Mesodermal cell (in vitro differentiated cells): ENCODE results near the gene EPM2A.

ENCODE experiments used
- H3K27ac ChIP-seq: 2 replicates; pipeline ENCODE4 v1.7.0; 2013; ENCODE audit warnings: mild to moderate bottlenecking, low read depth, low read length, moderate library complexity; ENCODE audit not compliant: severe bottlenecking
- H3K36me3 ChIP-seq: 2 replicates; pipeline ENCODE4 v1.7.1; 2013; ENCODE audit warnings: mild to moderate bottlenecking, low read length, moderate library complexity; ENCODE audit not compliant: control insufficient read depth, insufficient read depth
- H3K4me1 ChIP-seq: one replicate; pipeline ENCODE4 v1.7.1; 2013; ENCODE audit warnings: mild to moderate bottlenecking, low read length; ENCODE audit not compliant: insufficient read depth, control insufficient read depth, poor library complexity, severe bottlenecking
- H3K4me3 ChIP-seq: 2 replicates; pipeline ENCODE4 v1.7.0; 2013; ENCODE audit warnings: low read length, control low read depth, mild to moderate bottlenecking; ENCODE audit not compliant: insufficient read depth, poor library complexity, severe bottlenecking; ENCODE audit errors: extremely low read depth
- H3K9me3 ChIP-seq: 2 replicates; pipeline ENCODE4 v1.7.1; 2013; ENCODE audit warnings: mild to moderate bottlenecking, low read length, moderate library complexity; ENCODE audit not compliant: control insufficient read depth
- WGBS, 2 experiments: methylation state at CpG; one replicate each; pipeline ENCODE4 v1.1.5; 2013; ENCODE audit warnings: missing lambda C conversion rate in 2 of 2; ENCODE audit not compliant: insufficient coverage in 2 of 2; 5-methylcytosine and 5-hydroxymethylcytosine counted together

EPM2A gene

DNA sequence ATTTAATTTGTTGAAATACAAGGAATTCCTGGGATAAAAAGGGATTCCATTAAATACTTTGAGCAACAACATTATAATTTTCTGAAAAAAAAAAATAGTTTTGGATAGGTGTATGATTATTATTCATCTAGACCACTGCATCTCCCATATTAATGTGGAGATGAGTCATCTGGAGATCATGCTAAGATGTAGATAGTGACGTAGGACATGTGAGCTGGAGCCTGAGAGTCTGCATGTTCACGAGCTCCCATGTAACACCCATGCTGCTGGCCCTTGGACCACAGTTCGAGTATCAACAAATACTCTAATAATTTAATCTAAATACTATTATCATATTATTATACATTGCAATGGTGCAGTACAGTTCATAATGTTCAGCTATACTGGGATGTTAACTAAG, 91.6 kb downstream of the EPM2A start:
- no peak overlapping the region for H3K27ac ChIP-seq
- no peaks in the 10 kb centered on the region for H3K9me3 ChIP-seq

DNA sequence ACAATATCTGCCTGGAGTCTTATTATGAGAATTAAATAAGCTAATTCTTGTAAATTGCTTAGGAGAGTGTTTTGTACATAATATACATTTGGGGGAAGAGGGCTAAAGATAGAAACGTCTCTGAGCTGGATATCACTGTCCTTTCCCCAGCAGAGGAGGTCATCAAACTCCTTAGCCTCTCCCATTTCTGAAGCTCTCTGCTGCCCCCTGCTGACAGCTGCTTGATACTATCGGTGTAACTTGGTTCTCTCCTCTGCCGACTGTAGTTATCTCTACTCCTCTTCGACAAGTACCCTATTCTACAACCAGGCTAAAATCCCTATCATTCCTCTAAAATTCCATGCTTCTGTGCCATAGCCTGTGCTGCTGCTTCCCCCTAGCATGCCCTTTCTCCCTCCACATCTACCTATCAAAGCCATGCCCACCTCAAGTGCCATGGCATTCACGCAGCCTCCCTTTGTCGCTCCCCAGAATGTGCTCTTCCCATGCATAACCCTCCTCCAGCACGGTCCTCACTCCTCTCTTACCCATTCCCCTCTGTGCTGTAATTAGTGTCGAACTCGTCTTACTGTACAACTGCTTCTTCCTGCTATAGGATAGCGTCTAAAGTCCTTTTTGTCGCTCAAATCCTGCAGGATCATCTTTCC, 101.2 kb downstream of the EPM2A start:
- Histone ChIP-seq H3K36me3 (no peaks in the 10 kb centered on the region), H3K4me3 (no peak overlapping the region), H3K9me3 (no peaks in the 10 kb centered on the region), H3K4me1 (no peaks in the 10 kb centered on the region), H3K27ac (no peak overlapping the region)
- WGBS, 2 experiments: 48 to 52% methylated on average over 10 to 11 of the region's 11 CpGs

More for the DNA sequence above, 91.6 kb downstream of the EPM2A start:
- H3K4me1 ChIP-seq: no peaks in the 10 kb centered on the region
- no peak overlapping the region for H3K4me3 ChIP-seq
- WGBS, 2 experiments: no CpG with 5 or more reads among the region's 3 CpGs
- no peaks in the 10 kb centered on the region for H3K36me3 ChIP-seq

DNA sequence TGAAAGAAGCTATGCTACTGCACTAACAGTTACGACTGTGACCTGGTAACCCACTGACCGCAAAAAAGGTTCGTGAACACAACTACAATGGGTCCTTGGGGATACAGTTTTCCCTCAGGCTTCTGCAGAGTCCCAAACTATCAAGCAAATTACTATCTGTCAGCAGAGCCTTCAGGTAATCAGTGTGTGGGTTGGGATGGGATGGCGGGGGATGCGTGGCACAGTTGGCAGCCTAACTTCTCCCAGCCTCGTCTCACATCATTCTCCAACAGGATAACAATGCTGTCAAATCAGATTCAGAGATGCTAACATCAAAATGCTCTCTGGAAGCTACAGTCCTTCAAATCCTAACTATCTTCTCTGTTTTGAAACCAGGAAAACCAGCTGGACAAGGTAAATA, 102.3 kb downstream of the EPM2A start:
- no peaks in the 10 kb centered on the region for H3K9me3 ChIP-seq
- H3K4me1 ChIP-seq: no peaks in the 10 kb centered on the region
- H3K27ac ChIP-seq: no peak overlapping the region
- H3K4me3 ChIP-seq: no peak overlapping the region
- 100% methylated on average over 2 to 3 of the region's 6 CpGs for WGBS, 2 experiments
- no peaks in the 10 kb centered on the region for H3K36me3 ChIP-seq

DNA sequence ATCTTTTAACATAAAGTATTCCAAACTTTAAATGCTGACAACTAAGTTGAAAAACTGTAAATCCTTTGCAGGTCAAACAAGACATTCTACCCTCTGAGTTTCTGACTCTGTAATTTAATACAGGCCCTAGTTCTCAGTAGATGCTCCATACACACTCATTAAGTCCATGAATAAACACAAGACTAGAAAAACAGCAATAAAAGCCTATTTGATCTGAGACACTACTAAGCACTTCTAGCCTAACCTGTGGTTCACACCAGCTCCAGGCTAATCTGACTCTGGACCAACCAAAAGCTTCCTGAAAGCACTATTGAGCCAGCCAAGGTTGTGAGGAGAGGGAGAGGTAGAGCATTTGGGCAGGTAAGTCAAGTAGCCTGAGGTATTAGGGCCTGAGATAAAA, 103.9 kb downstream of the EPM2A start:
- H3K27ac ChIP-seq: no peak overlapping the region
- H3K9me3 ChIP-seq: no peaks in the 10 kb centered on the region
- H3K4me1 ChIP-seq: no peaks in the 10 kb centered on the region
- no peaks in the 10 kb centered on the region for H3K36me3 ChIP-seq
- no peak overlapping the region for H3K4me3 ChIP-seq

DNA sequence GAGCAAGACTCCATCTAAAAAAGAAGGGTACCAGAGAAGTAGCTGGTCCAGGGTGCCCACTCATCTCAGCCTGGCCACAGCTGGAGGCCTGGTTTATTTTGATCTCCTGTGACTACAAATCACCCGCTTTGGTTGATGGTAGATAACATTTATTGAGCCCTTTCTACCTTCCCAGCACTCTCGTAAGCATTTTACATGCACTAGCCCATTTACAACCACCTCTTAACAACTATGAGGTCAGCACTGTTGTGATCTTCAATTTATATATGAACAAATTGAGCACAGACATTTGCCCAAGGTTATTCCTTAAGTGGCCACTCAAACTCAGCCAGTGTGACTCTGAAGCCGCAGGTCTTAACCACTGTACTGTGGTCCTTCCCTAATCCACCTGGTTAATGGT, 104.7 kb downstream of the EPM2A start:
- H3K4me3 ChIP-seq: no peak overlapping the region
- H3K36me3 ChIP-seq: no peaks in the 10 kb centered on the region
- H3K4me1 ChIP-seq: no peaks in the 10 kb centered on the region
- no peak overlapping the region for H3K27ac ChIP-seq
- no peaks in the 10 kb centered on the region for H3K9me3 ChIP-seq
- WGBS, 2 experiments: 100% methylated on average over 1 to 2 of the region's 3 CpGs

DNA sequence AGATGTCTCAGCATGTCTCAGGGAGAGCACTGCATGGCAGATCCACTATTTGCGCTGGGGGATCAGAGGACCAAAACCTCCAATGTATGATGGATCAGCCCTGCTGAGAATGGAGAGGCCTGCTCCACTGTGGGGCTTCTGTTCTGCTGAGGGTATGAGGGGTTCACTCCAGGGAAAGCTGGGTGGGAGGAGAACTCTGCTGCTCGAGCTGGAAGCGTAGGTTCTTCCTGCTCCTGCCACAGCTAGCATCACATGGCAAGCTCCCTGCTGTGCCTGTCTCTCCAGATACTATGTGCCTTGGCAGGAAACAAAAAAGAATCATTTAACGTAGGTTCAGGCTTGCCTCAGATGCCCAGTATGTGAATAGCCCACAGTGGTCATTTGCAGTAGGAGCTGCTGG, 105.8 kb downstream of the EPM2A start:
- Histone ChIP-seq H3K9me3 (no peaks in the 10 kb centered on the region), H3K27ac (no peak overlapping the region), H3K36me3 (no peaks in the 10 kb centered on the region), H3K4me3 (no peak overlapping the region), H3K4me1 (no peaks in the 10 kb centered on the region)
- WGBS, 2 experiments: 61 to 88% methylated on average over 2 to 3 of the region's 4 CpGs

DNA sequence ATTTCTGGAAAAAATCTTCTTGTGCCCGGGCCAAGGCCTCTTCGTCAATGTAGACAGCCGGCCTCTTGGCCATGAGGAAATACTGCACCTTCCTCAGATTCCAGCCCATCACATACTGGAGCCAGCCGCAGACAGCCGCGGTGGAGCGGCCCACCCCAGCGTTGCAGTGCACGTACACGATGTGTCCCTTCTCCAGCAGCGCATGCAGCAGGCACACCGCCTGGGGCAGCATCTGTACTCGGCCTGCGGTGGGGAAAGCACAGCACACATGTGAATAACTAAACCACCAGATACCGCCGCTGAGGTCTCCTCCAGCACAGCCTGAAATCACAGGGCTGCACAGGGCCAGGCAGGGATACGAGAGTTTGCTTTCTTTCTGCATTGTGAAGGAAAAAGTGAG, 107.9 kb downstream of the EPM2A start:
- Histone ChIP-seq H3K4me1 (no peaks in the 10 kb centered on the region), H3K27ac (no peak overlapping the region), H3K36me3 (no peaks in the 10 kb centered on the region), H3K4me3 (no peak overlapping the region), H3K9me3 (no peaks in the 10 kb centered on the region)
- 97% methylated on average over 14 to 15 of the region's 17 CpGs for WGBS, 2 experiments

DNA sequence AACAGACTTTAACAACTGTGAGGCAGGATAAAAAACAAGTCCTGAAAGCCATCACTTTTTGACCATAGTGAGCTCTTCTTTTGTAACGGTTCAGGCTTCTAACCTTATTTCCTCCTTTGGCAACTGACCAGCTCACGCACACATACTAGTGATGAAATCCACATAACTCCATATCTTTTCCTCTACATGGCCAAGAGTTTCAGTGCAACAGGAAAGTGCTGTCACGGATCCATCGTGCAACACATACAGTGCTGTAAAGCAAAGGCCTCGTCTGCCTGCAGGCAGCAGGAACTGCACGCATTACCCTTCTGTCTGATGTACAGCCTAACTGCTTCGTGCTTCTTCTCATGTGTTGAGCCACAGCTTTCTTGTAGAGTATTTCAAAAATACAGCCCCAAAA, 108.5 kb downstream of the EPM2A start:
- WGBS, 2 experiments: 86 to 89% methylated on average over 6 to 7 of the region's 7 CpGs

DNA sequence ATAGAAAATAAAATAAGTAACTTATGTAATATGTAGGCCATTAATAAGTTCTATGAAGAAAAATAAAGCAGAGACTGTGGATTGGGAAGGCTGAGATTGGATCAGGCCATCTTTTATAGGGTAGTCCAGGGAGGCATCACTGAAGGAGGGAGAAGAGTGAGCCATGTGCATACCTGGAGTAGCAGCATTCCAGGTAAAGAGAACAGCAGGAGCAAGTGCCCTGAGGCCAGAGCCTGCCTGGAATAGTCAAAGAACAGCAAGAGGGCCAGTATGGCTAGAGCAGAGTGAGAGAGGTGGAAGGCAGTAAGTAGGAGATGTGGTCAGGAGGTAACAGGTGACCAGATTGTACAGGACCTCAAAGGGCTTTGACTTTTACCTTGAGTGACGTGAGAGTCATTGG, 112.1 kb downstream of the EPM2A start:
- H3K36me3 ChIP-seq: no peaks in the 10 kb centered on the region
- no peak overlapping the region for H3K4me3 ChIP-seq
- H3K27ac ChIP-seq: no peak overlapping the region
- no peaks in the 10 kb centered on the region for H3K9me3 ChIP-seq
- no peaks in the 10 kb centered on the region for H3K4me1 ChIP-seq
- WGBS, 2 experiments: 88% methylated on average over 1 of the region's 1 CpG; no CpG with 5 or more reads in 1 of the 2 experiments

More for the DNA sequence above, 108.5 kb downstream of the EPM2A start:
- H3K9me3 ChIP-seq: no peaks in the 10 kb centered on the region
- no peak overlapping the region for H3K27ac ChIP-seq
- H3K4me1 ChIP-seq: no peaks in the 10 kb centered on the region
- no peaks in the 10 kb centered on the region for H3K36me3 ChIP-seq
- no peak overlapping the region for H3K4me3 ChIP-seq

DNA sequence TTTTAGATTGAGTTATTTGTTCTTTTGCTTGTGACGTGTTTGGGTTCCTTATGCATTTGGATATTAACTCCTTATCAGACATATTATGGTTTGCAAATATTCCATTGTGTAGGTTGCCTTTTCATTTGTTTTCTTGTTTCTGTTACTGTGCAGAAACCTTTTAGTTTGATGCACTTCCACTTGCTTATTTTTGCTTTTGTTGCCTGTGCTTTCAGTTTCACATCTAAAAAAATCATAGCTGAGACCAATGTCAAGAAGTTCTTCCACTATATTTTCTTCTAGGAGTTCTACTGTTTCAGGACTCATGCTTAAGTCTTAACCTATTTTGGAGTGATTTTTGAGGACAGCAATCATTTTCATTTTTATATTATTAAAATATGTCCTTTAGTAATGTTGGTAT, 113.5 kb downstream of the EPM2A start:
- no CpG with 5 or more reads among the region's 1 CpG for WGBS, 2 experiments
- Histone ChIP-seq H3K9me3 (no peaks in the 10 kb centered on the region), H3K4me3 (no peak overlapping the region), H3K4me1 (no peaks in the 10 kb centered on the region), H3K27ac (no peak overlapping the region), H3K36me3 (no peaks in the 10 kb centered on the region)

DNA sequence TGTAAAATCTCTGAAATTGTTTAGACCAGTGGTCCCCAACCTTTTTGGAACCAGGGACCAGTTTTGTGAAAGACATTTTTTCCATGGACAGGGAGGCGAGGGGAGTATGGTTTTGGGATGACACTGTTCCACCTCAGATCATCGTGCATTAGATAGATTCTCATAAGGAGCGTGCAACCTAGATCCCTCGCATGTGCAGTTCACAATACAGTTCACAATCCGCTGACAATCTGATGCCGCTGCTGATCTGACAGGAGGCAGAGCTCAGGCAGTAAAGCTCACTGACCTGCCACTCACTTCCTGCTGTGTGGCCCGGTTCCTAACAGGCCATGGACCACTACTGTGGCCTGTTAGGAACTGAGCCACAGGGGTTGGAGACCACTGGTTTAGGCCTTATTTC, 115.2 kb downstream of the EPM2A start:
- Histone ChIP-seq H3K36me3 (no peaks in the 10 kb centered on the region), H3K9me3 (no peaks in the 10 kb centered on the region), H3K4me1 (no peaks in the 10 kb centered on the region), H3K27ac (no peak overlapping the region), H3K4me3 (no peak overlapping the region)
- WGBS, 2 experiments: 87 to 92% methylated on average over 6 to 7 of the region's 7 CpGs
